ENCODE measurements around the gene PRR35. TPM values are rescaled to one million over a fixed set of nuclear protein-coding genes. Genes with fewer than 3 reads are reported as not detected.

Gene PRR35
- polyA plus RNA-seq, 1 donor from 2014 or later = not detected

DNA sequence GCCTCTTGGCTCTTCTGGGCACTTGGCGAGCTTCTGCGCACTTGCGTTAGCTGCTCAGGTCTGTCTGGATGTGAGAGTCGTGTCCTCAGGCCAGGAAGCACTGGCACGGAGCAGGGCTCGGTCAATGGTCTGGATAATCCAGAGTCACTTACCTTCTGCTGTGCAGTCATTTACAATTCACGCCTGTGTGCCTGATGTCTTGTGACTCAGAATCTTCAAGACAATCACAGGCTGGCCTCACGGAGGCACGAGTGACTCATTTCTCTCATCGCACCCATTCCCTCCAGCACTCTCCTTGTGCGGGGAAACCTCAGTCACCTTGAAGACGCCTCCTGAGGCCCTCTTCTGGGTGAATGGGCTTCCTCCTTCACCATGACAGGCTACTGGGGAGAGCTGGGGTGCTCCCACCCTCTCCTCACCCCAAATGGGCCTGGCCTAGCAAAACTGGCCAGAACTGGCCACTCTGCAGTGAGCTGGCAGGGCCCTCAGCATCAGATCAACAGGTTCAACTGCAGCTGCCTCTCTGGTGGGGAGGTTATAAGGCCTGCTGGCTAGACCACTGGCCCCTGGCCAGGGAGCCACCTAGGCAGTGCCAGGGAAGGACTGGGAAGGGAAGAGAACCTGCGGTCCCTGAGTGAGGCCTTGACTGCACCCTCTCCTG is 34.5 kb upstream of the PRR35 start:
- H3K9me3 ChIP-seq (ENCODE audit: low read length) = no peaks in the 10 kb centered on the region
- H3K9me2 ChIP-seq (ENCODE audit: insufficient read depth, low read length) = no peaks in the 10 kb centered on the region
- H3K9ac ChIP-seq (ENCODE audit: low read length) = peak overlapping the region; percentile 86
- peak overlapping the region; percentile 97 for H3K4me3 ChIP-seq (ENCODE audit: low read length)
- H3K27ac ChIP-seq (ENCODE audit: low read length) = no peak overlapping the region
- peaks cover 16% of the 10 kb centered on the region for H3K79me2 ChIP-seq (replicated peaks; ENCODE audit: insufficient read depth, low read length)
- no peaks in the 10 kb centered on the region for H3F3A ChIP-seq (ENCODE audit: insufficient read depth, low read length, poor library complexity, severe bottlenecking)
- H2AFZ ChIP-seq (ENCODE audit: low read depth, low read length) = no peak overlapping the region
- TF ChIP-seq RAD21 (conservative IDR thresholded peaks at IDR 0.05) = no peak
- no peak for TF ChIP-seq SMC3 (conservative IDR thresholded peaks at IDR 0.05; ENCODE audit: poor library complexity)
- no peaks in the 10 kb centered on the region for H3K27me3 ChIP-seq (ENCODE audit: insufficient read depth, low read depth, low read length)
- no peaks in the 10 kb centered on the region for H3K36me3 ChIP-seq (ENCODE audit: insufficient read depth, low read length)
- H4K20me1 ChIP-seq (ENCODE audit: insufficient read depth) = no peaks in the 10 kb centered on the region
- no peak overlapping the region for H3K4me2 ChIP-seq (ENCODE audit: low read length)

GRCh38 chr16:526181-527014 is 33.8 kb upstream of the PRR35 start:
- Histone ChIP-seq H3K79me2 (replicated peaks; ENCODE audit: insufficient read depth, low read length) (peaks cover 16% of the 10 kb centered on the region), H3K9me3 (ENCODE audit: low read length) (no peaks in the 10 kb centered on the region), H3K9me2 (ENCODE audit: insufficient read depth, low read length) (no peaks in the 10 kb centered on the region), H3K9ac (ENCODE audit: low read length) (peak overlapping the region; percentile 86), H3K4me2 (ENCODE audit: low read length) (peak overlapping the region; percentile 92), H3F3A (ENCODE audit: insufficient read depth, low read length, poor library complexity, severe bottlenecking) (no peaks in the 10 kb centered on the region), H4K20me1 (ENCODE audit: insufficient read depth) (no peaks in the 10 kb centered on the region), H3K27me3 (ENCODE audit: insufficient read depth, low read depth, low read length) (no peaks in the 10 kb centered on the region), H3K36me3 (ENCODE audit: insufficient read depth, low read length) (no peaks in the 10 kb centered on the region), H3K27ac (ENCODE audit: low read length) (peak overlapping the region; percentile 86), H3K4me3 (ENCODE audit: low read length) (peak overlapping the region; percentile 97), H2AFZ (ENCODE audit: low read depth, low read length) (peak overlapping the region; percentile 14)
- TF ChIP-seq TAF1 (IDR thresholded peaks at IDR 0.05; ENCODE audit: low read depth) (no peak), EZH2 (IDR thresholded peaks at IDR 0.05; ENCODE audit: borderline replicate concordance, insufficient read depth, low read length, poor library complexity, severe bottlenecking) (no peak), SMC3 (conservative IDR thresholded peaks at IDR 0.05; ENCODE audit: poor library complexity) (no peak), POLR2AphosphoS5 (IDR thresholded peaks at IDR 0.05) (no peak), REST (IDR thresholded peaks at IDR 0.05; ENCODE audit: borderline replicate concordance) (no peak), RAD21 (conservative IDR thresholded peaks at IDR 0.05) (no peak), EP300 (conservative IDR thresholded peaks at IDR 0.05; ENCODE audit: poor library complexity, severe bottlenecking) (no peak), MXI1 (conservative IDR thresholded peaks at IDR 0.05; ENCODE audit: poor library complexity, severe bottlenecking) (no peak)
- TF ChIP-seq, protein P1, sequence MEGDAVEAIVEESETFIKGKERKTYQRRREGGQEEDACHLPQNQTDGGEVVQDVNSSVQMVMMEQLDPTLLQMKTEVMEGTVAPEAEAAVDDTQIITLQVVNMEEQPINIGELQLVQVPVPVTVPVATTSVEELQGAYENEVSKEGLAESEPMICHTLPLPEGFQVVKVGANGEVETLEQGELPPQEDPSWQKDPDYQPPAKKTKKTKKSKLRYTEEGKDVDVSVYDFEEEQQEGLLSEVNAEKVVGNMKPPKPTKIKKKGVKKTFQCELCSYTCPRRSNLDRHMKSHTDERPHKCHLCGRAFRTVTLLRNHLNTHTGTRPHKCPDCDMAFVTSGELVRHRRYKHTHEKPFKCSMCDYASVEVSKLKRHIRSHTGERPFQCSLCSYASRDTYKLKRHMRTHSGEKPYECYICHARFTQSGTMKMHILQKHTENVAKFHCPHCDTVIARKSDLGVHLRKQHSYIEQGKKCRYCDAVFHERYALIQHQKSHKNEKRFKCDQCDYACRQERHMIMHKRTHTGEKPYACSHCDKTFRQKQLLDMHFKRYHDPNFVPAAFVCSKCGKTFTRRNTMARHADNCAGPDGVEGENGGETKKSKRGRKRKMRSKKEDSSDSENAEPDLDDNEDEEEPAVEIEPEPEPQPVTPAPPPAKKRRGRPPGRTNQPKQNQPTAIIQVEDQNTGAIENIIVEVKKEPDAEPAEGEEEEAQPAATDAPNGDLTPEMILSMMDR (IDR thresholded peaks at IDR 0.05; ENCODE audit: poor library complexity, severe bottlenecking) = no peak
